MM.1S (cell line): ENCODE results near the gene DHX9.

Source experiments
- CTCF ChIP-seq: fragments of 300-600 bp; sonication (generic); IDR thresholded peaks from 2 replicates; pipeline ENCODE4 v1.5.1; 2016; ENCODE audit warnings: antibody characterized with exemption, low read length, mixed read lengths
- EZH2 ChIP-seq: fragments of 300-600 bp; sonication (generic); optimal IDR thresholded peaks from 2 replicates; pipeline ENCODE3; 2017; ENCODE audit warnings: low read depth, mild to moderate bottlenecking, antibody characterized with exemption, low read length, mixed read lengths
- EZH2phosphoT487 ChIP-seq: fragments of 300-600 bp; sonication (generic); IDR thresholded peaks from 2 replicates; pipeline ENCODE4 v1.6.1; 2018; ENCODE audit warnings: antibody characterized with exemption, low read length

- TF ChIP-seq CTCF (no peak), EZH2 (no peak), EZH2phosphoT487 (no peak)
These were observed 6.2 kb downstream of the DHX9 start for GRCh38 chr1:182845379-182845778.
